ENCODE measurements around the gene SURF1.

DNA sequence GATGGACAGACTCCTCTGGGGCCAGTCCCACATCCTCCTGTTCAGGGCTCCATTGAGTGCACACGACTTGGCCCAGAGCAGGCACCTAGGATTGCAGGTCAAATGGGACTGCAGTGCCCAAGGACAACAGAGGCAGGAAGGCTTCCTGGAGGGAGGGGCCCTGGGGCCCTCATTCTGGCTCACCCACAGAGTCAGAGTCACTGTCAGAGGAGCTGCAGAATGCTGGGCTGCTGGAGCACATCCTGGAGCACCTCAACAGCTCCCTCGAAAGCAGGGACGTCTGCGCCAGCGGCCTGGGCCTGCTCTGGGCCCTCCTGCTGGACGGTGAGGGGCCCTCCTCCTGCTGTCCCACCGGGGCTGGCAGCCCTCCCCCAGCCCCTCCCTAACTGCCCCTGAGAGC lies 46.4 kb upstream of the SURF1 start:
- TF ChIP-seq, protein P1, sequence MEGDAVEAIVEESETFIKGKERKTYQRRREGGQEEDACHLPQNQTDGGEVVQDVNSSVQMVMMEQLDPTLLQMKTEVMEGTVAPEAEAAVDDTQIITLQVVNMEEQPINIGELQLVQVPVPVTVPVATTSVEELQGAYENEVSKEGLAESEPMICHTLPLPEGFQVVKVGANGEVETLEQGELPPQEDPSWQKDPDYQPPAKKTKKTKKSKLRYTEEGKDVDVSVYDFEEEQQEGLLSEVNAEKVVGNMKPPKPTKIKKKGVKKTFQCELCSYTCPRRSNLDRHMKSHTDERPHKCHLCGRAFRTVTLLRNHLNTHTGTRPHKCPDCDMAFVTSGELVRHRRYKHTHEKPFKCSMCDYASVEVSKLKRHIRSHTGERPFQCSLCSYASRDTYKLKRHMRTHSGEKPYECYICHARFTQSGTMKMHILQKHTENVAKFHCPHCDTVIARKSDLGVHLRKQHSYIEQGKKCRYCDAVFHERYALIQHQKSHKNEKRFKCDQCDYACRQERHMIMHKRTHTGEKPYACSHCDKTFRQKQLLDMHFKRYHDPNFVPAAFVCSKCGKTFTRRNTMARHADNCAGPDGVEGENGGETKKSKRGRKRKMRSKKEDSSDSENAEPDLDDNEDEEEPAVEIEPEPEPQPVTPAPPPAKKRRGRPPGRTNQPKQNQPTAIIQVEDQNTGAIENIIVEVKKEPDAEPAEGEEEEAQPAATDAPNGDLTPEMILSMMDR (IDR thresholded peaks at IDR 0.05) = no peak
- TF ChIP-seq POLR2A (IDR thresholded peaks at IDR 0.05) = no peak
